MM.1S (cell line): Measurements from ENCODE around the gene TSPOAP1.

ENCODE experiments used
- DNase-seq: peaks from one replicate; pipeline ENCODE4 v3.0.0-alpha.2; 2015
- H2AFZ ChIP-seq: fragments of 300-600 bp; sonication (generic); 2 replicates; pipeline ENCODE4 v1.6.0; 2016; ENCODE audit warnings: antibody characterized with exemption, low read length
- H3F3A ChIP-seq: fragments of 300-600 bp; sonication (generic); 2 replicates; pipeline ENCODE4 v1.6.1; 2016; ENCODE audit warnings: mild to moderate bottlenecking, antibody characterized with exemption, low read length, moderate library complexity, mixed read lengths; ENCODE audit not compliant: insufficient read depth
- H3K27ac ChIP-seq: fragments of 300-600 bp; sonication (generic); 2 replicates; pipeline ENCODE4 v1.5.1; 2016; ENCODE audit warnings: mild to moderate bottlenecking, low read length
- H3K27me3 ChIP-seq: fragments of 300-600 bp; sonication (generic); replicated peaks from 2 replicates; pipeline ENCODE4 v1.6.0; 2016; ENCODE audit warnings: low read length; ENCODE audit not compliant: insufficient read depth
- H3K36me3 ChIP-seq: fragments of 300-600 bp; sonication (generic); replicated peaks from 2 replicates; pipeline ENCODE4 v1.6.1; 2016; ENCODE audit warnings: mild to moderate bottlenecking, low read length, mixed read lengths; ENCODE audit not compliant: insufficient read depth
- H3K4me1 ChIP-seq: fragments of 300-600 bp; sonication (generic); 2 replicates; pipeline ENCODE4 v1.6.1; 2016; ENCODE audit warnings: low read length, mixed read lengths
- H3K4me2 ChIP-seq: fragments of 300-600 bp; sonication (generic); 2 replicates; pipeline ENCODE4 v1.6.0; 2016; ENCODE audit warnings: low read depth, low read length
- H3K4me3 ChIP-seq: fragments of 300-600 bp; sonication (generic); 2 replicates; pipeline ENCODE4 v1.5.1; 2016; ENCODE audit warnings: low read length, mixed read lengths
- H3K79me2 ChIP-seq: fragments of 300-600 bp; sonication (generic); 2 replicates; pipeline ENCODE4 v1.6.1; 2016; ENCODE audit warnings: mixed run types, low read length, mixed read lengths
- H3K9ac ChIP-seq: fragments of 300-600 bp; sonication (generic); 2 replicates; pipeline ENCODE4 v1.6.1; 2016; ENCODE audit warnings: low read length, mixed read lengths
- H3K9me2 ChIP-seq: fragments of 300-600 bp; sonication (generic); replicated peaks from 2 replicates; pipeline ENCODE4 v1.6.1; 2016; ENCODE audit warnings: mild to moderate bottlenecking, low read length, mixed read lengths; ENCODE audit not compliant: insufficient read depth
- H3K9me3 ChIP-seq: fragments of 300-600 bp; sonication (generic); replicated peaks from 2 replicates; pipeline ENCODE4 v1.6.1; 2016; ENCODE audit warnings: mild to moderate bottlenecking, low read length, mixed read lengths; ENCODE audit not compliant: insufficient read depth
- H4K20me1 ChIP-seq: fragments of 300-600 bp; sonication (generic); 2 replicates; pipeline ENCODE4 v1.6.1; 2016; ENCODE audit warnings: mild to moderate bottlenecking, low read length, moderate library complexity, mixed read lengths; ENCODE audit not compliant: insufficient read depth
- CTCF ChIP-seq: fragments of 300-600 bp; sonication (generic); IDR thresholded peaks from 2 replicates; pipeline ENCODE4 v1.5.1; 2016; ENCODE audit warnings: antibody characterized with exemption, low read length, mixed read lengths
- EZH2 ChIP-seq: fragments of 300-600 bp; sonication (generic); optimal IDR thresholded peaks from 2 replicates; pipeline ENCODE3; 2017; ENCODE audit warnings: low read depth, mild to moderate bottlenecking, antibody characterized with exemption, low read length, mixed read lengths
- EZH2phosphoT487 ChIP-seq: fragments of 300-600 bp; sonication (generic); IDR thresholded peaks from 2 replicates; pipeline ENCODE4 v1.6.1; 2018; ENCODE audit warnings: antibody characterized with exemption, low read length

TSPOAP1 gene

GRCh38 chr17:58275417-58275816, 53.2 kb downstream of the TSPOAP1 start:
- Histone ChIP-seq H3K9ac (no peak overlapping the region), H3K9me3 (no peaks in the 10 kb centered on the region), H3K27ac (no peak overlapping the region), H3K4me1 (no peaks in the 10 kb centered on the region), H3F3A (no peaks in the 10 kb centered on the region), H3K9me2 (no peaks in the 10 kb centered on the region), H3K4me2 (no peak overlapping the region), H3K36me3 (no peaks in the 10 kb centered on the region), H3K79me2 (no peaks in the 10 kb centered on the region), H2AFZ (no peak overlapping the region), H3K4me3 (no peak overlapping the region), H4K20me1 (no peaks in the 10 kb centered on the region), H3K27me3 (peaks cover 62% of the 10 kb centered on the region)
- DNase-seq: no peak
- TF ChIP-seq EZH2 (no peak), CTCF (no peak), EZH2phosphoT487 (no peak)

- no peak overlapping the region for H3K4me2 ChIP-seq
- no peak overlapping the region for H3K27ac ChIP-seq
- H3K4me3 ChIP-seq: no peak overlapping the region
- no peak overlapping the region for H2AFZ ChIP-seq
- DNase-seq: no peak
- no peaks in the 10 kb centered on the region for H3K9me3 ChIP-seq
- H3K4me1 ChIP-seq: no peaks in the 10 kb centered on the region
- TF ChIP-seq EZH2phosphoT487 (no peak), EZH2 (no peak)
- H3K9me2 ChIP-seq: no peaks in the 10 kb centered on the region
- H3K9ac ChIP-seq: no peak overlapping the region
- H3K79me2 ChIP-seq: no peaks in the 10 kb centered on the region
- no peaks in the 10 kb centered on the region for H4K20me1 ChIP-seq
- no peaks in the 10 kb centered on the region for H3K36me3 ChIP-seq
- H3K27me3 ChIP-seq: peaks cover 44% of the 10 kb centered on the region
- H3F3A ChIP-seq: no peaks in the 10 kb centered on the region
Measured at GRCh38 chr17:58273453-58274104, 55.0 kb downstream of the TSPOAP1 start.

GRCh38 chr17:58272367-58273280, 56.0 kb downstream of the TSPOAP1 start:
- no peaks in the 10 kb centered on the region for H4K20me1 ChIP-seq
- no peak overlapping the region for H3K4me3 ChIP-seq
- H3F3A ChIP-seq: no peaks in the 10 kb centered on the region
- DNase-seq: no peak
- no peaks in the 10 kb centered on the region for H3K4me1 ChIP-seq
- peaks cover 37% of the 10 kb centered on the region for H3K27me3 ChIP-seq
- no peak overlapping the region for H3K4me2 ChIP-seq
- no peaks in the 10 kb centered on the region for H3K9me3 ChIP-seq
- H3K9me2 ChIP-seq: no peaks in the 10 kb centered on the region
- H3K9ac ChIP-seq: no peak overlapping the region
- no peaks in the 10 kb centered on the region for H3K36me3 ChIP-seq
- H2AFZ ChIP-seq: no peak overlapping the region
- no peak overlapping the region for H3K27ac ChIP-seq
- H3K79me2 ChIP-seq: no peaks in the 10 kb centered on the region
- TF ChIP-seq CTCF: no peak
- no peak for TF ChIP-seq EZH2phosphoT487
- TF ChIP-seq EZH2: no peak
